CD14-positive monocyte (primary cell): ENCODE measurements around the gene HS6ST3. TPM values are rescaled to one million over a fixed set of nuclear protein-coding genes. Genes with fewer than 3 reads are reported as not detected.

Experiments used
- DNase-seq, 3 donors: peaks; one replicate each; pipeline ENCODE4 v3.0.0-alpha.2; 2011 to 2022
- H2AFZ ChIP-seq: 2 replicates; pipeline ENCODE4 v1.6.0; 2012; ENCODE audit warnings: mild to moderate bottlenecking, low read depth, low read length, inconsistent platforms; ENCODE audit not compliant: insufficient read depth, poor library complexity, severe bottlenecking
- H3K27ac ChIP-seq, 2 donors: 1 replicate in 1 of 2; 2 replicates in 1 of 2; pipeline ENCODE4 v1.5.1; 2012 to 2013; ENCODE audit warnings: low read length in 2 of 2, control low read depth in 1 of 2, inconsistent platforms in 1 of 2, low read depth in 1 of 2, mild to moderate bottlenecking in 1 of 2
- H3K27me3 ChIP-seq, 2 donors: one replicate each; pipeline versions ENCODE4 v1.6.0 to v1.6.1; 2011 to 2013; ENCODE audit warnings: low read length in 2 of 2; ENCODE audit not compliant: control insufficient read depth in 2 of 2, insufficient read depth in 2 of 2
- H3K36me3 ChIP-seq, 2 donors: replicated peaks in 1 of 2; 1 replicate in 1 of 2; 2 replicates in 1 of 2; pipeline versions ENCODE4 v1.5.1 to v1.6.1; 2012 to 2013; ENCODE audit warnings: low read length in 2 of 2, control low read depth in 1 of 2, inconsistent platforms in 1 of 2, mild to moderate bottlenecking in 1 of 2; ENCODE audit not compliant: insufficient read depth in 2 of 2, control insufficient read depth in 1 of 2
- H3K4me1 ChIP-seq, 2 donors: 1 replicate in 1 of 2; 2 replicates in 1 of 2; pipeline versions ENCODE4 v1.5.1 to v1.6.1; 2012 to 2013; ENCODE audit warnings: low read length in 2 of 2, control low read depth in 1 of 2, inconsistent platforms in 1 of 2, mild to moderate bottlenecking in 1 of 2, moderate library complexity in 1 of 2; ENCODE audit not compliant: insufficient read depth in 2 of 2, control insufficient read depth in 1 of 2
- H3K4me2 ChIP-seq: replicated peaks from 2 replicates; pipeline ENCODE3; 2012; ENCODE audit warnings: low read length, moderate library complexity, mild to moderate bottlenecking; ENCODE audit not compliant: poor library complexity, severe bottlenecking; ENCODE audit errors: extremely low read depth
- H3K4me3 ChIP-seq, 3 experiments: fragments of 200-600 bp in 1 of 3; sonication (generic) in 1 of 3; replicated peaks in 1 of 3; 1 replicate in 2 of 3; 2 replicates in 1 of 3; pipeline ENCODE4 v1.5.1; 2011 to 2013; ENCODE audit warnings: low read length in 3 of 3, mild to moderate bottlenecking in 3 of 3, control low read depth in 2 of 3, low read depth in 2 of 3, inconsistent platforms in 1 of 3, moderate library complexity in 1 of 3
- H3K79me2 ChIP-seq: 2 replicates; pipeline ENCODE4 v1.6.0; 2012; ENCODE audit warnings: mild to moderate bottlenecking, control low read depth, inconsistent platforms, low read length, moderate library complexity; ENCODE audit not compliant: insufficient read depth
- H3K9ac ChIP-seq: 2 replicates; pipeline ENCODE4 v1.6.0; 2017; ENCODE audit warnings: low read length, mild to moderate bottlenecking; ENCODE audit not compliant: insufficient read depth, poor library complexity, severe bottlenecking
- H3K9me3 ChIP-seq, 2 donors: replicated peaks in 1 of 2; 1 replicate in 1 of 2; 2 replicates in 1 of 2; pipeline versions ENCODE4 v1.5.1 to v1.6.1; 2012 to 2013; ENCODE audit warnings: low read length in 2 of 2, control low read depth in 1 of 2; ENCODE audit not compliant: control insufficient read depth in 1 of 2, insufficient read depth in 1 of 2
- H4K20me1 ChIP-seq: 2 replicates; pipeline ENCODE4 v1.6.0; 2012; ENCODE audit warnings: mild to moderate bottlenecking, low read length, control low read depth, moderate library complexity; ENCODE audit not compliant: insufficient read depth
- H3K27ac Mint-ChIP-seq, 7 donors: one replicate each; pipeline ENCODE4 v1.8.0; 2020; ENCODE audit warnings: mild to moderate bottlenecking in 7 of 7, mixed read lengths in 7 of 7, moderate library complexity in 6 of 7, inconsistent platforms in 2 of 7
- H3K27me3 Mint-ChIP-seq, 3 donors: one replicate each; pipeline ENCODE4 v1.8.0; 2021 to 2022; ENCODE audit warnings: low read depth in 3 of 3, mild to moderate bottlenecking in 3 of 3, mixed read lengths in 3 of 3, moderate library complexity in 3 of 3, inconsistent platforms in 1 of 3
- H3K36me3 Mint-ChIP-seq, 2 donors: one replicate each; pipeline ENCODE4 v1.8.0; 2020; ENCODE audit warnings: mixed read lengths in 2 of 2, inconsistent platforms in 1 of 2, mild to moderate bottlenecking in 1 of 2
- H3K4me1 Mint-ChIP-seq: one replicate; pipeline ENCODE4 v1.8.0; 2020; ENCODE audit warnings: mild to moderate bottlenecking, mixed read lengths
- H3K4me3 Mint-ChIP-seq, 2 donors: one replicate each; pipeline ENCODE4 v1.8.0; 2020; ENCODE audit warnings: mild to moderate bottlenecking in 2 of 2, mixed read lengths in 2 of 2, moderate library complexity in 1 of 2
- H3K9me3 Mint-ChIP-seq, 7 donors: one replicate each; pipeline ENCODE4 v1.8.0; 2020 to 2022; ENCODE audit warnings: mixed read lengths in 7 of 7, mild to moderate bottlenecking in 6 of 7, moderate library complexity in 6 of 7, inconsistent platforms in 2 of 7
- CTCF ChIP-seq: fragments of 200-600 bp; IDR thresholded peaks from one replicate; pipeline ENCODE4 v1.8.0; 2022; ENCODE audit warnings: antibody characterized with exemption, mild to moderate bottlenecking
- WGBS: methylation state at CpG from one replicate; pipeline ENCODE4 v1.1.5; 2013; ENCODE audit warnings: missing lambda C conversion rate; ENCODE audit not compliant: insufficient coverage; 5-methylcytosine and 5-hydroxymethylcytosine counted together
- intact Hi-C, 2 donors: fragments of 100-400 bp; cut with micrococcal nuclease; formaldehyde crosslinking; loops; one replicate each; pipeline versions ENCODE4 v1.15.0 to v1.15.1; 2023
- polyA plus RNA-seq, 3 donors: library from polyadenylated mRNA; depleted of rRNA in 1 of 3; unstranded in 2 of 3; stranded (reverse) in 1 of 3; fragments of 300-500 nt in 2 of 3; fragments of >200 nt in 1 of 3; fragmentation: Illumina TruSeq in 2 of 3; gene quantifications; 1 replicate in 2 of 3; 2 replicates in 1 of 3; pipeline ENCODE4 v1.2.3, GENCODE V29; 2012 to 2021

HS6ST3 gene
- polyA plus RNA-seq, 3 donors, result not detected

GRCh38 chr13:96862999-96863398 is 773.1 kb downstream of the HS6ST3 start:
- H2AFZ ChIP-seq, result no peak overlapping the region
- Mint-ChIP-seq H3K27ac (no peak overlapping the region), H3K36me3 (no peaks in the 10 kb centered on the region), H3K27me3 (peaks cover 0 to 2% (median 0%) of the 10 kb centered on the region in 3 donors), H3K4me1 (no peaks in the 10 kb centered on the region), H3K4me3 (no peak overlapping the region), H3K9me3 (peaks cover 0 to 12% (median 3%) of the 10 kb centered on the region in 7 donors)
- H3K27ac ChIP-seq, result no peak overlapping the region
- no peak for TF ChIP-seq CTCF
- no peaks in the 10 kb centered on the region for H3K27me3 ChIP-seq
- WGBS, result no CpG with 5 or more reads among the region's 1 CpG
- H3K79me2 ChIP-seq, result no peaks in the 10 kb centered on the region
- no peak overlapping the region for H3K9ac ChIP-seq
- intact Hi-C loops, result no loop called here
- no peaks in the 10 kb centered on the region for H3K4me1 ChIP-seq
- H3K4me3 ChIP-seq, result no peak overlapping the region
- no peaks in the 10 kb centered on the region for H4K20me1 ChIP-seq
- no peak overlapping the region for H3K4me2 ChIP-seq
- H3K36me3 ChIP-seq, result no peaks in the 10 kb centered on the region
- H3K9me3 ChIP-seq, result no peaks in the 10 kb centered on the region
- no peak for DNase-seq

GRCh38 chr13:96871469-96871868 is 781.6 kb downstream of the HS6ST3 start:
- Histone ChIP-seq H3K9me3 (peaks cover 6 to 9% of the 10 kb centered on the region in 2 donors), H3K27me3 (no peaks in the 10 kb centered on the region), H3K79me2 (no peaks in the 10 kb centered on the region), H3K4me1 (no peaks in the 10 kb centered on the region), H4K20me1 (no peaks in the 10 kb centered on the region), H3K4me3 (no peak overlapping the region), H3K9ac (no peak overlapping the region), H3K4me2 (no peak overlapping the region), H3K36me3 (no peaks in the 10 kb centered on the region), H2AFZ (no peak overlapping the region), H3K27ac (no peak overlapping the region)
- intact Hi-C loops, result no loop called here
- Mint-ChIP-seq H3K36me3 (no peaks in the 10 kb centered on the region), H3K4me3 (no peak overlapping the region), H3K4me1 (no peaks in the 10 kb centered on the region), H3K27ac (no peak overlapping the region), H3K27me3 (peaks cover 0 to 3% (median 0%) of the 10 kb centered on the region in 3 donors), H3K9me3 (peaks cover 2 to 21% (median 10%) of the 10 kb centered on the region in 7 donors)
- no peak for TF ChIP-seq CTCF
- no CpG with 5 or more reads among the region's 2 CpGs for WGBS
- no peak for DNase-seq
